ENCODE data around the gene PGBD2. TPM values are rescaled to one million over a fixed set of nuclear protein-coding genes. Genes with fewer than 3 reads are reported as not detected.

The PGBD2 gene
- total RNA-seq (10 to 100 TPM; 14.3 to 14.5 TPM), polyA plus RNA-seq (1 to 10 TPM; 5.3 to 9.9 (median 6.5) TPM), total RNA-seq (4.4 to 27.2 (median 7.5) reads per million in 6 experiments)

DNA sequence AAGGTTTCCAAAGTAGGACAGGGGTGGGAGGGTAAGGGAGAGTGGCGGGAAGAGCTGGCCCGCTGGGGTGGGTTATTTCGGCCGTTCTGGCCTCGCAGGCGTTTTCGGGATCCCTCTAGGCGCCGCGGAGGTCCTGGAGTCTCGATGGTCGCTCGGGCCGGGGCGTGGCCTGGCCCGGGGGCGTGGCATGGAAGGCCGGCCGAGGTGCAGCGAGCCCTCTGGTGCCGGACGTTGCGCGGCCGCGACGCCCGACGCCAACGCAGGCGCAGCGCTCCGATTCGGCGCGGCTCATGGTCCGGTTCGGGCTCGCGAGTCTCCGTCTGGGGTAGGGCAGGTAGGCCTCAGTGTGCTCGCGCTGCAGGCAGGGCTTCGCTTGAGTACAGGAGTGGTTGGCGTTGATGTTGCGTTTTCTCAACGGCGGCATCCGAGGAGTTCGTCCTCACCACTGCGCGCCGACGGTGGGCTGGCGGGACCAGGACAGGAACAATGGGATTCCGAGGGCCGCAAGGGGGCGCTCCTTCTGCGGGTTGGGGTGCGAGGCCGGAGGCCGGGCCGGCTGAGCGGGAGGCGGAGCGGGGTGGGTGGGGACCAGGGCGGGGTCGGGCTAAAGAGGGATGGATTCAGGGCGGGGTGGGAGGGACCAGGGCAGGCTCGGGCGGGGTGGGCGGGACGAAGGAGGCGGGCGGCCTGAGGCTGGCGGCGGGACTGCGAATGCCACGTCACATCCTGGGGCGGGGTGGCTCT is at the start of gene PGBD2:
Gene PGBD2, plus strand, starts transcription at position 227 of the 744 bp plus-strand sequence. CDS start 7,628 bp downstream, outside the sequence.
- peaks cover 0 to 27% (median 0%) of the 10 kb centered on the region in 3 donors for H3K36me3 Mint-ChIP-seq
- DNase-seq, result peak; percentile 89 to 97 (median 95)
- peaks cover 22 to 49% (median 43%) of the 10 kb centered on the region in 4 donors for H3K4me1 Mint-ChIP-seq

DNA sequence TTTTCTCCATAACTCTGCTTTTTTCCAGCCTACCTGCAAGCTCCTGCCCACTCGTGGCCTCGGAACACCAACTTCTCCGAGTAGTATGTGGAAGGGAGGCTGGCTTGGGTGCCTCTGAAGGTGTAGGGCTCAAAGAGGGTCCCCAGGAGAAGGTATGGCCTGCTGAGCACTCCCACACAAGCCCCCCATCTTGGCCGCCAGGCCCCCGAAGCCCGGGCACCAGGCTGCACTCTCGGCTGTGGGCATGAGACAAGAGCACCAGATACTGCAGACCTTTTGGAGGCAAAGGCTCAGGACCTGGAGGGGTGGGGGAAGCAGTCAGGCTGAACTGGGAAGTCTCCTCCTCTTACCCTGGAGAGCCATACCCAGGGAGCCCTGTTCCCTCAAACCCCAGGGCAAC is 48.8 kb upstream of the PGBD2 start:
- DNase-seq, result no peak
- H3K27ac Mint-ChIP-seq, result peak overlapping the region in 5 of 10 donors; percentile 21 to 97 (median 90)
- POLR2A ChIA-PET, result interaction anchor here (6.0 to 9.2 kb wide), 2 partner anchors 19 to 30 kb away, joined by 59 to 141 read pairs; partner anchors contain the start of genes SH3BP5L and ZNF672
- no peak for ATAC-seq
- no peaks in the 10 kb centered on the region for H3K9me3 Mint-ChIP-seq
- H3K4me3 Mint-ChIP-seq, result peak overlapping the region in 9 of 10 donors; percentile 13 to 96 (median 90)
- no peaks in the 10 kb centered on the region for H3K27me3 Mint-ChIP-seq
- peaks cover 38 to 47% (median 45%) of the 10 kb centered on the region in 4 donors for H3K4me1 Mint-ChIP-seq
- H3K36me3 Mint-ChIP-seq, result peaks cover 0 to 2% (median 0%) of the 10 kb centered on the region in 3 donors

More for the DNA sequence above, at the start of gene PGBD2:
- peak; percentile 82 to 84 for ATAC-seq
- POLR2A ChIA-PET, result interaction anchor here (0.6 to 1.4 kb wide), 10 partner anchors 32 to 80 kb away, joined by 4 to 11 read pairs (median 5); partner anchors contain the start of genes SH3BP5L, ZNF672 and ZNF692
- H3K4me3 Mint-ChIP-seq, result peak within 1 kb of the TSS; percentile 88 to 99 (median 98)
- H3K27ac Mint-ChIP-seq, result peak within 1 kb of the TSS; percentile 90 to 100 (median 98)
- H3K9me3 Mint-ChIP-seq, result no peaks in the 10 kb centered on the region
- no peaks in the 10 kb centered on the region for H3K27me3 Mint-ChIP-seq

DNA sequence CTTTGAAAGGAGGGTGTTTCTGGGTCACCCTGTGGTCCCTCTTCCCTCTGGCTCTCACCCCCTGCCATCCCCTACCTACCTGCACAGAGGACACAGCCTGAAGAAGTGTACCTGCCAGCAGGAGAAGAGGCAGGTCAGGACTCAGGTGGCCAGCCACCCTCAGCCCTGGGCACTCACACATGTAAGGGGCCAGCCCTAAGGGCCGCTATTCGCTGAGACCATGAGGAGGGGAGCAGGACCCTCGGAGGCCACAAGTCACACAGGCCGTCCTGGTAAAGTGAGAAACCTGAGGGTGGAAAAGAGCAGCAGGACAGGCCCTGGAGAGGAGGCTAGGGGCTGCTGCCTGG is 48.3 kb upstream of the PGBD2 start:
- no peaks in the 10 kb centered on the region for H3K9me3 Mint-ChIP-seq
- no peaks in the 10 kb centered on the region for H3K27me3 Mint-ChIP-seq
- peaks cover 0 to 2% (median 0%) of the 10 kb centered on the region in 3 donors for H3K36me3 Mint-ChIP-seq
- DNase-seq, result no peak
- POLR2A ChIA-PET, result interaction anchor here (0.6 to 9.2 kb wide), 8 partner anchors 11 to 48 kb away, joined by 3 to 141 read pairs (median 9); partner anchors contain the start of genes PGBD2, SH3BP5L and ZNF672
- H3K27ac Mint-ChIP-seq, result peak overlapping the region in 9 of 10 donors; percentile 38 to 97 (median 88)
- peaks cover 42 to 52% (median 50%) of the 10 kb centered on the region in 4 donors for H3K4me1 Mint-ChIP-seq
- peak overlapping the region; percentile 78 to 97 (median 90) for H3K4me3 Mint-ChIP-seq
- ATAC-seq, result no peak

DNA sequence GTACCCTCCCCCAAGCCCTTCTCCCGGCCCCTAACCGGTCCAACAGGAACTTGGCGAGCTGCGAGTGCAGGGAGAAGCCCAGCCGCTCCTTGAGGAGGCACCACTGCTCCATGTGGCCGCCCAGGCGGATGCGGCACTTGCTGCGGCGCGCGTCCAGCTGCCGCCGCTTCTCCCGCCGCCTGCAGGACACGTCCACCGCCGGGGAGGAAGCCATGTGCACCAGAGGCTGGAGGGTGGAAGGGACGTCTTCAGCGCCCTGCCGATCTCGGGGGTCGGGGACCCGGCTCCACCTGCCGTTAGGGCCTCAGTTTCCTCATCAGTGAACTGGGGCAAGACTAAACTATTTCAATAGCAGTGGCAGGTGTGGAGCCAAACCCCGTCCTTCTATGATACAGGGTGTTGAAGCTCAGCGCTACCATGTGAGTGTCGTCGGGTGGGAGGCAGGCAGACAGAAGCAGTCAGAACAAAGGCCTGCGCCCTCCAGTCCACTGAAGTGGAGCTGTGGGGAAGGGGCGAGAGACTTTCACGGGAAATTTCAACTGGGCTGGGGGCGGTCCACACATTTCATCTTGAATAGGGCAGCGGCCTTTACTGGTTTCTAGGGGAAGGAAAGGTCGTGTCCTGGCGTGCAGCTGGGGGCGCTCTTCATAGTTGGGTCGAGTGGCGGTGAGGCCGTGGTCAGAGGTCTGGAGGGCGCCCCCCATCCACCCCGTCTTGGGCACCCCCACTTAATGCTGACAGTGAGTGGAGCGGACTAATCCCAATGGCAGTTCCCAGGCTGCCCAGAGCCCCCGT is 47.7 kb upstream of the PGBD2 start:
- POLR2A ChIA-PET, result interaction anchor here (0.6 to 9.2 kb wide), 10 partner anchors 11 to 49 kb away, joined by 3 to 141 read pairs (median 5); partner anchors contain the start of genes PGBD2, SH3BP5L and ZNF672
- Mint-ChIP-seq H3K27ac (peak overlapping the region; percentile 88 to 98 (median 96)), H3K27me3 (no peaks in the 10 kb centered on the region), H3K36me3 (peaks cover 0 to 2% (median 0%) of the 10 kb centered on the region in 3 donors), H3K4me3 (peak overlapping the region; percentile 78 to 97 (median 90)), H3K4me1 (peaks cover 44 to 56% (median 54%) of the 10 kb centered on the region in 4 donors), H3K9me3 (no peaks in the 10 kb centered on the region)
- no peak for DNase-seq
- peak; percentile 36 to 41 for ATAC-seq

DNA sequence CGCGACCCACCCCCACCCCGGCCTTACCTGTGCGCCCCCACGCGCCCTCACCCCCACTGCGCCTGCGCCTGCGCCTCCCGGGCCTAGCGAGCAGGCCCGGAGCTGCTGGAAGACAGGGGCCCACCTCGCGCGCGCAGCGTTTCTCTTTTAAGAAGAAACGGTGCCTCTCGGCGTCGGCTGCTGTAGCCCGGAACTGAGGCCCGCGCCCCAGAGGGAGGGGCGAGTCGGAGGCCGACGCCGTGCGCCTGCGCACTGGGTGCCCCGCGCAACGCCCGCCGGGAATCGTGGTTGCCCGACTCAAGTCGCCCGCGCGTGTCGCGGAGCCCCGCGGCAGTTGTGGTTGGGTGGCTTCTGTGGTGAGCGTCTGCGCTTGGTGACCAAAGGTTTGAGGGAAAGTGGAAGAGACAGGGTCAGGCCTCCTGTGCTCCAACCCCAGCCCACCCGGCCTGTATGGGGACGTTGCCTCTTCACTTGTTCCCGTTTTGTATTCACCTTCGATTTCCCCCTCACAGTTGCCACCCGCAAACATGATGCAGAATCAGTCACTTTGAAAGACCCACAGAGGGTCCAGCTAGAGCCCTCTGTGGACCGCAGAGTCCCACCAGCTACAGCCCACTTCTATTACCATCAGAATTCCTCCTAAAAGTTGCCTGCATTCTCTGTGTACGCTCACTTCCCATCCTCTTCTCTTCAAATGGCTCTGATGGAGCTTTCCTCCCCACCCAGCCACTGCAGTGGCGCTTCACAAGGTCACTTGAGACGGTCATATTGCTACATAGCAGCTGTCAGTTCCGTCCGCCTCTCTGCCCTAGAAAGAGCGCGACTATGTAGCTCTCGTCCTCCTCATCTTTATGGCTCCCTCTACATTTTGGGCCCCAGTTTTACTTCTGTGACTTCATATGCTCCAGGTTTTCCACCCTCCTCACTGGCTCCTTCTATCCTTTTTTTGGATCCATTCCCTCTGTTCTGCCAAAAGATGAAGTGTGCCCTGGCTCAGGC is 46.8 kb upstream of the PGBD2 start, which contains the start of gene ZNF692:
Gene ZNF692, minus strand, starts transcription at position 195 of the 999 bp plus-strand sequence. CDS start 776 bp downstream, outside the sequence.
- DNase-seq, result peak; percentile 95 to 99 (median 96)
- Mint-ChIP-seq H3K4me1 (peaks cover 44 to 64% (median 61%) of the 10 kb centered on the region in 4 donors), H3K9me3 (no peaks in the 10 kb centered on the region), H3K36me3 (peaks cover 0 to 2% (median 0%) of the 10 kb centered on the region in 3 donors), H3K27me3 (no peaks in the 10 kb centered on the region), H3K27ac (peak within 1 kb of the TSS; percentile 88 to 99 (median 96)), H3K4me3 (peak within 1 kb of the TSS; percentile 78 to 97 (median 90))
- peak; percentile 79 to 89 for ATAC-seq
- POLR2A ChIA-PET, result interaction anchor here (0.5 to 9.2 kb wide), 10 partner anchors 10 to 48 kb away, joined by 3 to 141 read pairs (median 5); partner anchors contain the start of genes PGBD2, SH3BP5L and ZNF672

DNA sequence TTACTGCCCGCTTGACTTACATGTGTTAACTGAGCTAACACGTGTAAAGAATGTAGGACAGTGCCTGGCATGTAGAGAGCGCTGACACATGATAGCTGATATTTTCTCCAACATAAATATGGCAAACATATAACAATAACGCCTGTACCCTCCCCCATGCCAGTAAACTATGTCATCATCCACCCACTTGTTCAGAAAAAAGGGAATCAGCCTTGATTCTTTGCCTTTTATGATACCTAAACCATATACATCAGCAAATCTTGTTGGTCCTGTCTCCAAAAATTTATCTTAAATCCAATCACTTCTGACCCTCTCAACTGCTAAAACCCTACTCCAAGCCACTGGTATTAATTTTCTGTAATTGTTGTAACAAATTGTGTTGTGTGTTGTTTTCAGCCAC is 46.0 kb upstream of the PGBD2 start:
- H3K9me3 Mint-ChIP-seq, result no peaks in the 10 kb centered on the region
- peak overlapping the region; percentile 88 to 99 (median 96) for H3K27ac Mint-ChIP-seq
- peaks cover 36 to 70% (median 68%) of the 10 kb centered on the region in 4 donors for H3K4me1 Mint-ChIP-seq
- POLR2A ChIA-PET, result interaction anchor here (1.2 to 9.2 kb wide), 7 partner anchors 9 to 47 kb away, joined by 3 to 141 read pairs (median 13); partner anchors contain the start of genes SH3BP5L and ZNF672
- ATAC-seq (no peak), DNase-seq (no peak)
- H3K4me3 Mint-ChIP-seq, result peak overlapping the region; percentile 78 to 97 (median 90)
- no peaks in the 10 kb centered on the region for H3K36me3 Mint-ChIP-seq
- no peaks in the 10 kb centered on the region for H3K27me3 Mint-ChIP-seq

GRCh38 chr1:248861616-248862015 is 44.4 kb upstream of the PGBD2 start:
- POLR2A ChIA-PET, result interaction anchor here (3.0 to 3.3 kb wide), 3 partner anchors 12 to 35 kb away, joined by 24 to 35 read pairs (median 33); partner anchors contain the start of genes SH3BP5L and ZNF672
- peak overlapping the region in 6 of 10 donors; percentile 9 to 90 (median 54) for H3K27ac Mint-ChIP-seq
- no peaks in the 10 kb centered on the region for H3K9me3 Mint-ChIP-seq
- H3K4me3 Mint-ChIP-seq, result peak overlapping the region in 6 of 10 donors; percentile 2 to 51 (median 22)
- DNase-seq (no peak), ATAC-seq (no peak)
- no peaks in the 10 kb centered on the region for H3K27me3 Mint-ChIP-seq
- peaks cover 27 to 63% (median 61%) of the 10 kb centered on the region in 4 donors for H3K4me1 Mint-ChIP-seq
- no peaks in the 10 kb centered on the region for H3K36me3 Mint-ChIP-seq

DNA sequence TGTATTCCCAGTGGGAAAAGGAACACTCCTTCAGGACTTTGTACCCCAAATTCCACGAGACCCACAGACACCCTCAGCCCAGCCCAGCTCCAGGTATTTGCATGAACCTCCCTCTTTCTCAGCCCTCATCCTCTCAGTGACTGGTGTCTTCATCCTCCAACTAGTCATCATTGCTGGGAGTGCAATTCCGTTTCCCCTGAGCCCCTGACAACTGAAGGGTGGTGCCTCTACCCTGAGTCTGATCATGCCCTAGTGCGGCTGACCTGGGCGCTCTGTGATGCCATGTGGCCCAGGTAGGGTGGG is 43.4 kb upstream of the PGBD2 start:
- H3K9me3 Mint-ChIP-seq, result no peaks in the 10 kb centered on the region
- POLR2A ChIA-PET, result interaction anchor here (1.6 to 3.3 kb wide), 4 partner anchors 11 to 44 kb away, joined by 4 to 35 read pairs (median 28); partner anchors contain the start of genes PGBD2, SH3BP5L and ZNF672
- no peaks in the 10 kb centered on the region for H3K27me3 Mint-ChIP-seq
- H3K4me1 Mint-ChIP-seq, result peaks cover 26 to 54% (median 54%) of the 10 kb centered on the region in 4 donors
- peak overlapping the region; percentile 73 to 98 (median 90) for H3K27ac Mint-ChIP-seq
- DNase-seq (no peak), ATAC-seq (peak; percentile 13 to 17)
- peak overlapping the region; percentile 76 to 94 (median 92) for H3K4me3 Mint-ChIP-seq
- no peaks in the 10 kb centered on the region for H3K36me3 Mint-ChIP-seq

DNA sequence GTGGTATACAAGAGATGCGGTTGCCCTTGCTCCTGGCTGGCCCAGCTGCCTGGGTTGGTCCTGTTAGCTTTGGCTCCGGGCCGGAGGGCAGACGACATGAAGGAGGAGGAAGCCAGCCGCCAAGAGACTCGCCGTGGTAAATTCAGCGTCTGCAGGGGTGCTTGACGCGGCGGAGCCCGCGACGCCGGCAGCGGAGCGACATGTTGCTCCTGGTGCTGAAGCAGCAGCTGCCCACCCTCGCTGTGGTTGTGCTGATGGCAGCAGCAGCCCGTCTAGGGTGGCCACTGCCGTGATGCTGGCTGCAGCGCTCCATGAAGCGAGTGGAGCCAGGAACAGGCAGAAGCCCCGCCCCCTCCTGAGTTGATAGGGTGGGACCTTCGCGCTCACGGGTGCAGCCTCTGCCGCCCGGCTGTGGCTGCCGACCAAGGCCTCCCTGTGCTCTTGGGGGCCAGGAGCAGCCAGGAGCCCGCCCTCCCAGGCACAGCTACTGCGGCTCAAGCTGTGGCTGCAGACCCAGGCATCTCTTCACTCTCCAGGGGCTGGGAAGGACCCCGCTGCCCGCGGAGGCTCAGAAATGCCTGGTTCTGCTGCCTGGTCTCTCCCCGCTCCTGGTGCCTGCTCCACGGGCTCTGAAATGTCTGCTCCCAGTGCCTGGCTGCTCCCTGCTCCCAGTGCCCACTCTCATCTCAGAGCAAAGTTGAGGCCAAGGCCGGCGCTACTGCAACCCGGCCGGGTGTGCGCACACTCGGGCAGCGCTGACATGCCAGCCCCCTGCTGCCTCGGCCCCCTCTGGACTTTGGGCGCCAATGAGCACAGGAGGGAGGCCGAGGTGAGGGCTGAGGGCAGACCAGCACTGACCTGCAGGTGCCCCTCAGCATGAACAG is 42.8 kb upstream of the PGBD2 start:
- H3K4me3 Mint-ChIP-seq, result peak overlapping the region; percentile 76 to 94 (median 92)
- H3K27me3 Mint-ChIP-seq, result no peaks in the 10 kb centered on the region
- no peaks in the 10 kb centered on the region for H3K36me3 Mint-ChIP-seq
- peaks cover 22 to 49% (median 48%) of the 10 kb centered on the region in 4 donors for H3K4me1 Mint-ChIP-seq
- peak; percentile 67 to 89 (median 77) for DNase-seq
- ATAC-seq, result peak; percentile 53 to 73
- H3K27ac Mint-ChIP-seq, result peak overlapping the region; percentile 73 to 98 (median 92)
- POLR2A ChIA-PET, result interaction anchor here (0.9 to 3.3 kb wide), 6 partner anchors 10 to 45 kb away, joined by 3 to 35 read pairs (median 14); partner anchors contain the start of genes PGBD2, SH3BP5L and ZNF672
- H3K9me3 Mint-ChIP-seq, result no peaks in the 10 kb centered on the region
